Peyer's patch (tissue), 4 donors: Measurements from ENCODE around the gene MRPL48.

Source experiments
- CTCF ChIP-seq, 6 experiments: fragments of 450-650 bp in 4 of 6; fragments of 200-600 bp in 2 of 6; sonication (generic) in 1 of 6; IDR thresholded peaks; one replicate each; pipeline ENCODE4 v1.5.1; 2017 to 2019; ENCODE audit warnings: antibody characterized with exemption in 6 of 6, mild to moderate bottlenecking in 3 of 6, moderate library complexity in 1 of 6
- POLR2A ChIP-seq, 2 donors: fragments of 450-650 bp; IDR thresholded peaks; one replicate each; pipeline ENCODE4 v1.5.1; 2017; ENCODE audit warnings: antibody characterized with exemption in 2 of 2, mild to moderate bottlenecking in 2 of 2, moderate library complexity in 2 of 2

GRCh38 chr11:73869332-73869949 is 81.8 kb downstream of the MRPL48 start:
- TF ChIP-seq POLR2A (IDR thresholded peaks at IDR 0.05) (peak in 1 of 2 donors; percentile 25), CTCF (IDR thresholded peaks at IDR 0.05) (no peak)
